Duodenal mucosa (tissue), 2 donors: Measurements from ENCODE around the gene NDC80.
"Not testable (repeated sequence)": the region's sequence is repeated elsewhere in the genome, so short reads cannot be mapped to it uniquely, and the experiment has no call there.

Source experiments
- H3K27ac ChIP-seq: one replicate; pipeline ENCODE4 v1.7.0; 2013; ENCODE audit warnings: low read depth, low read length
- H3K27me3 ChIP-seq, 2 donors: one replicate each; pipeline ENCODE4 v1.7.0; 2013; ENCODE audit warnings: low read length in 2 of 2, control low read depth in 1 of 2; ENCODE audit not compliant: insufficient read depth in 2 of 2, control insufficient read depth in 1 of 2
- H3K36me3 ChIP-seq, 2 donors: one replicate each; pipeline ENCODE4 v1.7.0; 2013; ENCODE audit warnings: low read length in 2 of 2, control low read depth in 1 of 2; ENCODE audit not compliant: insufficient read depth in 2 of 2, control insufficient read depth in 1 of 2
- H3K4me1 ChIP-seq, 2 donors: one replicate each; pipeline ENCODE4 v1.7.0; 2013; ENCODE audit warnings: low read length in 2 of 2, control low read depth in 1 of 2; ENCODE audit not compliant: insufficient read depth in 2 of 2, control insufficient read depth in 1 of 2
- H3K4me3 ChIP-seq, 2 donors: one replicate each; pipeline ENCODE4 v1.7.0; 2013; ENCODE audit warnings: low read length in 2 of 2, low read depth in 1 of 2
- H3K9ac ChIP-seq, 2 donors: one replicate each; pipeline ENCODE4 v1.7.0; 2013; ENCODE audit warnings: low read length in 2 of 2, low read depth in 1 of 2
- H3K9me3 ChIP-seq, 2 donors: one replicate each; pipeline ENCODE4 v1.7.0; 2013; ENCODE audit warnings: low read length in 2 of 2, control low read depth in 1 of 2; ENCODE audit not compliant: control insufficient read depth in 1 of 2

Gene NDC80

DNA sequence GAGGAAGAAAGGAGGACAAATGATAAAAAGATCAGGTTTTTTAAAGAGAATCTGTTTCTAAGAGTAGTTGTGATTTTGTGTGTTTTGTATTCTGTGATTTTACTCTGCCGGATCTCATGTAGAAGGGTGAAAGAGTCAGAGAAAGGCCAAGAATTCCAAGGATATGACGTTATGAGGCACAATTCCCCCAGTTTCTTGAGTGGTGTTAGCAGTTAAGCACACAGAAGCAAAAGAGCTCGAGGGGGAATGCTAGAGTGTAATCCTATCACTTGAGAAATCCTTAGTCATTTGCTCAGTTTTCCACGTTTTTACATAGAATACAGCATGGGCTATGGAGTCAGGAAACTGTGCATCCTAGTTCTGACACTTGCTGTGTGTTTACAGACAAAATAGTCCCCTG, 34.9 kb upstream of the NDC80 start:
- no peak overlapping the region for H3K27ac ChIP-seq
- no peak overlapping the region for H3K4me3 ChIP-seq
- H3K9me3 ChIP-seq, result no peaks in the 10 kb centered on the region
- peaks cover 0 to 5% of the 10 kb centered on the region in 2 donors for H3K36me3 ChIP-seq
- no peak overlapping the region for H3K9ac ChIP-seq
- H3K4me1 ChIP-seq, result no peaks in the 10 kb centered on the region
- H3K27me3 ChIP-seq, result no peaks in the 10 kb centered on the region

DNA sequence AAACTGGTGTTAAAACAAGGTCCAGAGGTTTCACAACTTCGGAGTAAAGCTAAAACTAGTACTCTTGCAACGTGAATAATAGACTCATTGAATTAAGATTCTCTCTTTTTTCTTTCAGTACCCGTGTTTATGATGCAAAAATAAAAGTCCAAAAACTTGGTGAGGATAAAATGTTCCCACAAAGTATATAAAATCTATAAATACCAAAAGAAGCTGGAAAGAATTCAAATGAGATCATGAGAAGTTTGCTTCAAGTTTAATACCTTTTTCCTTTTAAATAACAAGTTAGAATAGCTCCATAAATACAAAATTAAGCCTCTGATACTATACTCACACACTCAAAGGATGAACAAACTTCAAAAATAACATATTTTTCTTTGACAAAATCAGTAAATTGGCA, 34.1 kb upstream of the NDC80 start:
- H3K27me3 ChIP-seq, result no peaks in the 10 kb centered on the region
- H3K36me3 ChIP-seq, result peaks cover 0 to 5% of the 10 kb centered on the region in 2 donors
- no peaks in the 10 kb centered on the region for H3K4me1 ChIP-seq
- H3K9me3 ChIP-seq, result no peaks in the 10 kb centered on the region
- H3K4me3 ChIP-seq, result no peak overlapping the region
- H3K9ac ChIP-seq, result no peak overlapping the region
- no peak overlapping the region for H3K27ac ChIP-seq

GRCh38 chr18:2538236-2538635, 33.1 kb upstream of the NDC80 start:
- H3K27ac ChIP-seq, result no peak overlapping the region

GRCh38 chr18:2538844-2539243, 32.5 kb upstream of the NDC80 start:
- Histone ChIP-seq H3K4me3 (no peak overlapping the region), H3K9ac (no peak overlapping the region), H3K4me1 (no peaks in the 10 kb centered on the region), H3K9me3 (no peaks in the 10 kb centered on the region), H3K27ac (no peak overlapping the region), H3K27me3 (no peaks in the 10 kb centered on the region), H3K36me3 (peaks cover 0 to 11% of the 10 kb centered on the region in 2 donors)

More at GRCh38 chr18:2538236-2538635, 33.1 kb upstream of the NDC80 start:
- peaks cover 0 to 5% of the 10 kb centered on the region in 2 donors for H3K36me3 ChIP-seq
- no peaks in the 10 kb centered on the region for H3K27me3 ChIP-seq
- H3K9ac ChIP-seq, result no peak overlapping the region
- no peak overlapping the region for H3K4me3 ChIP-seq
- no peaks in the 10 kb centered on the region for H3K4me1 ChIP-seq
- no peaks in the 10 kb centered on the region for H3K9me3 ChIP-seq

DNA sequence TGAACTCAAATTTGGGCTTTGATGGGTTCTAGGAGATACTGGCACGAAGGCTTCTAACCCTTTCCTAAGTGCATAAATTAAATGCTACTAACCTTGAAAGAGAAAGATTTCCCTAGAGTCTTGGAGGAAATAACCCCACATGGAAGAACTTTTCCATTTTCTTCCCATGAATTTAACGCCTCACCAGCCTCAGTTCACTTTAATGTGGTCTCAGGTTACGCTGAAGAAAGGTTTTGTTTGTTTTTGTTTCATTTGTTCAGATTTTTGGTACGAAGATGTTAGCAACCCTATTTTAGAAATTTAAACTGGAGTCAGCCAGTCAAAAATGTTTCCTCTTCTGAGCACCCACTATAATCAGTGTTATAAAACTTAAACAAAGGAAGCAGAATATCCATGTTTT, 30.8 kb upstream of the NDC80 start:
- H3K27me3 ChIP-seq, result no peaks in the 10 kb centered on the region
- H3K4me1 ChIP-seq, result no peaks in the 10 kb centered on the region
- no peak overlapping the region for H3K4me3 ChIP-seq
- no peak overlapping the region for H3K27ac ChIP-seq
- no peaks in the 10 kb centered on the region for H3K9me3 ChIP-seq
- H3K9ac ChIP-seq, result no peak overlapping the region
- H3K36me3 ChIP-seq, result peaks cover 0 to 9% of the 10 kb centered on the region in 2 donors

DNA sequence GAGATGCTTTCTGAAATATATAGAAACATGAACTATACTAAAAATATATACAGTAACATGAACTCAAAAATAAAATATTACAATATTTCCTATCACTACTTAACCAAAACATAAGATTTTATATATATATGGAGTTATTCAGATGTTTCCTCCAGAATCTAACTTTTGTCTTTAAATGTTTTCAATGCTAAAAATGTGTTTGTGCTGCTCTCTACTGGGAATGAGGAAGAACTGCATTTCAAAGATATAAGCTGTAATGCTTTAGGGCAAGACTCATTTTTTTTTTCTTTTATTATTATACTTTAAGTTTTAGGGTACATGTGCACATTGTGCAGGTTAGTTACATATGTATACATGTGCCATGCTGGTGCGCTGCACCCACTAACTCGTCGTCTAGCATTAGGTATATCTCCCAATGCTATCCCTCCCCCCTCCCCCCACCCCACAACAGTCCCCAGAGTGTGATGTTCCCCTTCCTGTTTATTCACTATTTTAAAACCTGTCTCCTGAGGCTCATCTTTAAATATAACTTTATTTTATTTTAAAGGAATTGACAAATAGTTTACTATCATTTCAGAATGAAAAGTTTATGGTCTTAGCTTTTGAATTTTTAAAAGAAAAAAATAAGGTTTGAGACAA, 29.3 kb upstream of the NDC80 start:
- not testable (repeated sequence) for H3K27me3 ChIP-seq, H3K9me3 ChIP-seq, H3K9ac ChIP-seq, H3K4me1 ChIP-seq, H3K4me3 ChIP-seq, H3K27ac ChIP-seq
- H3K36me3 ChIP-seq, result peaks cover 0 to 14% of the 10 kb centered on the region in 2 donors

DNA sequence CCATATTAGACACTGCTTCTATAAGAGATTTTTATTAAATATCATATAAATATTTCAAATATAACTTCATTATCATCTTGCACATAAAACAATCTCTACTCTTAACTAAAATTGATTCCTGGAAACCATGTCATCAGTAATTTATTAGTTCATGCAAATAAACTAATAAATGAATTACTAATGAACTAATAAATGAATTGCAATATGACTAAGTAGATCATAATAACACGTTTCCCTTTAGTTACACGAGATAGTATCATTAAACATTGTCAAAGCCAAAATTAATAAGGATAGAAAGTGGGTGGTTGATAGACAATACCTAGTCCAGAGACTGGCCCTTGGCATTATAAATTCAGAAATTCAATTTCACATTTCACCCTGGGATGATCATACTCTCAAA, 26.2 kb upstream of the NDC80 start:
- peaks cover 0 to 17% of the 10 kb centered on the region in 2 donors for H3K36me3 ChIP-seq
- no peak overlapping the region for H3K4me3 ChIP-seq
- H3K9me3 ChIP-seq, result no peaks in the 10 kb centered on the region
- H3K9ac ChIP-seq, result no peak overlapping the region
- H3K27me3 ChIP-seq, result no peaks in the 10 kb centered on the region
- no peak overlapping the region for H3K27ac ChIP-seq
- H3K4me1 ChIP-seq, result no peaks in the 10 kb centered on the region

- Histone ChIP-seq H3K27me3 (no peaks in the 10 kb centered on the region), H3K4me1 (no peaks in the 10 kb centered on the region), H3K9me3 (no peaks in the 10 kb centered on the region), H3K36me3 (peaks cover 0 to 20% of the 10 kb centered on the region in 2 donors), H3K9ac (no peak overlapping the region), H3K4me3 (no peak overlapping the region), H3K27ac (no peak overlapping the region)
These were observed 23.8 kb upstream of the NDC80 start for GRCh38 chr18:2547477-2548087.

DNA sequence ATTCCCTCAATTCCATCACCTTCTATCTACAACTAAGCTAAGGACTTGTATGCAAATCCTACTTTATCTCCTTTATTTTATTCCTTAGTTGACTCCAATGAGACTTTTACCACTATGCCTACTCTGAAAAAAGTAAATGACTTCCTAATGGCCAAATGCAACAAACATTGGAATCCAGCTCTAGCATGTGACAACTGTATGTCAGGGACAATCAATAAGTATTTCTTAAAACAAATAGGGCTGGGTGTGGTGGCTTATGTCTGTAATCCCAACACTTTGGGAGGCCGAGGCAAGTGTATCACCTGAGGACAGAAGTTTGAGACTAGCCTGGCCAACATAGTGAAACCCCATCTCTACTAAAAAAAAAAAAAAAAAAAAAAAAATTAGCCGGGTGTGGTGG, 21.9 kb upstream of the NDC80 start:
- H3K27me3 ChIP-seq, result no peaks in the 10 kb centered on the region
- peaks cover 0 to 19% of the 10 kb centered on the region in 2 donors for H3K36me3 ChIP-seq
- H3K4me3 ChIP-seq, result no peak overlapping the region
- no peaks in the 10 kb centered on the region for H3K4me1 ChIP-seq
- no peaks in the 10 kb centered on the region for H3K9me3 ChIP-seq
- no peak overlapping the region for H3K9ac ChIP-seq
- H3K27ac ChIP-seq, result no peak overlapping the region

DNA sequence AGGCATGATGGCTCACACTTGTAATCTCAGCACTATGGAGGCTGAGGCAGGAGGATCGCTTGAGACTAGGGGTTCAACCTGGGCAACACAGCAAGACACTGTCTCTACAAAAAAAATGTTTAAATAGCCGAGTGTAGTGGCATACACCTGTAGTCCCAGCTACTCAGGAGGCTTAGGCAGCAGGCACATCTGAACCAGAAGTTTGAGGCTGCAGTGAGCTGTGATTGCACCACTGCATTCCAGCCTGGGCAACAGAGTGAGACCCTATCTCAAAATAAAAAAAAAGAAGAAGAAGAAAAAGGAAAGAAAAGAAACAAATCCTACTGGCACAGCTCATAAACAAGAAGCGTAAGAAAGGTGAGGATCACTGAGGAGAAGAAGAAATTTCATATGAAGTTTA, 19.9 kb upstream of the NDC80 start:
- Histone ChIP-seq H3K9me3 (no peaks in the 10 kb centered on the region), H3K27me3 (no peaks in the 10 kb centered on the region), H3K27ac (no peak overlapping the region), H3K9ac (no peak overlapping the region), H3K36me3 (peaks cover 0 to 22% of the 10 kb centered on the region in 2 donors), H3K4me1 (no peaks in the 10 kb centered on the region), H3K4me3 (no peak overlapping the region)
